Spinal cord (tissue), 10 donors: ENCODE results near the gene ACACB. TPM values are rescaled to one million over a fixed set of nuclear protein-coding genes. Genes with fewer than 3 reads are reported as not detected.

ENCODE experiments used
- DNase-seq, 6 donors: peaks; one replicate each; pipeline versions ENCODE4 v3.0.0 to v3.0.0-alpha.2; 2013 to 2015; ENCODE audit warnings: low spot score in 6 of 6, low read depth in 4 of 6
- H3K27ac ChIP-seq: one replicate; pipeline ENCODE4 v1.5.1; 2013; ENCODE audit warnings: low read depth, low read length, control low read depth
- H3K27me3 ChIP-seq: one replicate; pipeline ENCODE4 v1.6.1; 2013; ENCODE audit warnings: low read length; ENCODE audit not compliant: control insufficient read depth, insufficient read depth
- H3K36me3 ChIP-seq: one replicate; pipeline ENCODE4 v1.6.1; 2013; ENCODE audit warnings: low read length; ENCODE audit not compliant: control insufficient read depth, insufficient read depth
- H3K4me1 ChIP-seq: one replicate; pipeline ENCODE4 v1.6.1; 2013; ENCODE audit warnings: low read length; ENCODE audit not compliant: control insufficient read depth, insufficient read depth
- H3K4me3 ChIP-seq: one replicate; pipeline ENCODE4 v1.5.1; 2013; ENCODE audit warnings: low read depth, low read length, control low read depth
- H3K9me3 ChIP-seq: one replicate; pipeline ENCODE4 v1.6.1; 2013; ENCODE audit warnings: low read length; ENCODE audit not compliant: control insufficient read depth, insufficient read depth
- WGBS: methylation state at CpG from one replicate; pipeline ENCODE4 v1.1.5; 2013; ENCODE audit warnings: missing lambda C conversion rate; ENCODE audit not compliant: insufficient coverage; 5-methylcytosine and 5-hydroxymethylcytosine counted together
- polyA plus RNA-seq, 2 donors: library from polyadenylated mRNA; unstranded; fragments of 120-200 nt; gene quantifications; one replicate each; pipeline ENCODE4 v1.2.1, GENCODE V29; 2013; ENCODE audit not compliant: insufficient read length in 2 of 2
- total RNA-seq, 2 donors: library from RNA; depleted of rRNA in 1 of 2; stranded (reverse); fragments of 120-200 nt in 1 of 2; fragments of >200 nt in 1 of 2; gene quantifications; one replicate each; pipeline versions ENCODE4 v1.2.3 to v1.2.4, GENCODE V29; 2013 to 2014
- donor health status: healthy.

Gene ACACB
- total and polyA plus RNA-seq, 4 donors, result 8.3 to 18.6 (median 14.3) TPM

- Histone ChIP-seq H3K27ac (no peak overlapping the region), H3K4me3 (no peak overlapping the region), H3K36me3 (peaks cover 28% of the 10 kb centered on the region), H3K9me3 (no peaks in the 10 kb centered on the region), H3K27me3 (no peaks in the 10 kb centered on the region), H3K4me1 (no peaks in the 10 kb centered on the region)
- no peak for DNase-seq
- 100% methylated on average over 4 of the region's 4 CpGs for WGBS
Observed at GRCh38 chr12:109196332-109196731, 79.9 kb downstream of the ACACB start.

GRCh38 chr12:109197327-109197726, 80.9 kb downstream of the ACACB start:
- H3K27me3 ChIP-seq, result no peaks in the 10 kb centered on the region
- H3K36me3 ChIP-seq, result peaks cover 35% of the 10 kb centered on the region
- DNase-seq, result no peak
- H3K9me3 ChIP-seq, result no peaks in the 10 kb centered on the region
- no peak overlapping the region for H3K27ac ChIP-seq
- no peaks in the 10 kb centered on the region for H3K4me1 ChIP-seq
- no peak overlapping the region for H3K4me3 ChIP-seq
- 88% methylated on average over 10 of the region's 10 CpGs for WGBS

- WGBS, result 93% methylated on average over 4 of the region's 11 CpGs
- H3K36me3 ChIP-seq, result peaks cover 33% of the 10 kb centered on the region
Observed at GRCh38 chr12:109199324-109199723, 82.9 kb downstream of the ACACB start.

GRCh38 chr12:109200825-109201495, 84.6 kb downstream of the ACACB start:
- H3K9me3 ChIP-seq, result no peaks in the 10 kb centered on the region
- H3K4me1 ChIP-seq, result no peaks in the 10 kb centered on the region
- no peaks in the 10 kb centered on the region for H3K27me3 ChIP-seq
- no peak overlapping the region for H3K27ac ChIP-seq
- no peak for DNase-seq
- no peak overlapping the region for H3K4me3 ChIP-seq
- H3K36me3 ChIP-seq, result peaks cover 33% of the 10 kb centered on the region
- WGBS, result 93% methylated on average over 11 of the region's 14 CpGs

More at GRCh38 chr12:109199324-109199723, 82.9 kb downstream of the ACACB start:
- Histone ChIP-seq H3K27me3 (no peaks in the 10 kb centered on the region), H3K4me1 (no peaks in the 10 kb centered on the region), H3K9me3 (no peaks in the 10 kb centered on the region), H3K4me3 (no peak overlapping the region), H3K27ac (no peak overlapping the region)
- DNase-seq, result no peak

- no peaks in the 10 kb centered on the region for H3K9me3 ChIP-seq
- H3K4me3 ChIP-seq, result no peak overlapping the region
- no peak for DNase-seq
- H3K36me3 ChIP-seq, result peaks cover 32% of the 10 kb centered on the region
- H3K27me3 ChIP-seq, result no peaks in the 10 kb centered on the region
- WGBS, result 93% methylated on average over 17 of the region's 17 CpGs
- no peak overlapping the region for H3K27ac ChIP-seq
- H3K4me1 ChIP-seq, result no peaks in the 10 kb centered on the region
Observed at GRCh38 chr12:109201496-109201885, 85.1 kb downstream of the ACACB start.

- no peak overlapping the region for H3K4me3 ChIP-seq
- no peaks in the 10 kb centered on the region for H3K4me1 ChIP-seq
- peaks cover 21% of the 10 kb centered on the region for H3K36me3 ChIP-seq
- no peak for DNase-seq
- H3K27ac ChIP-seq, result no peak overlapping the region
- no CpG with 5 or more reads among the region's 3 CpGs for WGBS
- H3K27me3 ChIP-seq, result no peaks in the 10 kb centered on the region
- no peaks in the 10 kb centered on the region for H3K9me3 ChIP-seq
Observed at GRCh38 chr12:109202770-109203169, 86.4 kb downstream of the ACACB start.

- H3K4me1 ChIP-seq, result no peaks in the 10 kb centered on the region
- H3K9me3 ChIP-seq, result no peaks in the 10 kb centered on the region
- H3K27me3 ChIP-seq, result no peaks in the 10 kb centered on the region
- no peak overlapping the region for H3K4me3 ChIP-seq
- no peak for DNase-seq
- WGBS, result 88% methylated on average over 5 of the region's 8 CpGs
- H3K27ac ChIP-seq, result no peak overlapping the region
- H3K36me3 ChIP-seq, result peaks cover 22% of the 10 kb centered on the region
Observed at GRCh38 chr12:109203480-109203879, 87.1 kb downstream of the ACACB start.

- no peak for DNase-seq
- no peaks in the 10 kb centered on the region for H3K4me1 ChIP-seq
- H3K4me3 ChIP-seq, result no peak overlapping the region
- no peaks in the 10 kb centered on the region for H3K9me3 ChIP-seq
- no peaks in the 10 kb centered on the region for H3K27me3 ChIP-seq
- H3K36me3 ChIP-seq, result peaks cover 21% of the 10 kb centered on the region
- no peak overlapping the region for H3K27ac ChIP-seq
- WGBS, result 93% methylated on average over 14 of the region's 14 CpGs
Observed at GRCh38 chr12:109209082-109209481, 92.7 kb downstream of the ACACB start.

- DNase-seq, result no peak
- Histone ChIP-seq H3K9me3 (no peaks in the 10 kb centered on the region), H3K27ac (no peak overlapping the region), H3K4me3 (no peak overlapping the region), H3K36me3 (peaks cover 16% of the 10 kb centered on the region), H3K27me3 (no peaks in the 10 kb centered on the region), H3K4me1 (no peaks in the 10 kb centered on the region)
- WGBS, result 90% methylated on average over 12 of the region's 16 CpGs
Observed at GRCh38 chr12:109212460-109213115, 96.2 kb downstream of the ACACB start.

GRCh38 chr12:109214131-109214530, 97.7 kb downstream of the ACACB start:
- Histone ChIP-seq H3K27ac (no peak overlapping the region), H3K4me3 (no peak overlapping the region), H3K27me3 (no peaks in the 10 kb centered on the region), H3K4me1 (no peaks in the 10 kb centered on the region), H3K9me3 (no peaks in the 10 kb centered on the region), H3K36me3 (peaks cover 9% of the 10 kb centered on the region)
- WGBS, result 92% methylated on average over 3 of the region's 3 CpGs
- DNase-seq, result no peak
